HG02884 (cell line): Measurements from ENCODE around the gene POU3F2.
A peak's percentile ranks its signal among the peaks of the same experiment; 100 is the strongest.

Experiments used
- ATAC-seq: cut with Tn5 transposase; IDR thresholded peaks from one replicate; pipeline ENCODE4 v1.9.1; 2021; ENCODE audit warnings: mild to moderate bottlenecking, moderate library complexity; ENCODE audit not compliant: unreplicated experiment

The POU3F2 gene

DNA sequence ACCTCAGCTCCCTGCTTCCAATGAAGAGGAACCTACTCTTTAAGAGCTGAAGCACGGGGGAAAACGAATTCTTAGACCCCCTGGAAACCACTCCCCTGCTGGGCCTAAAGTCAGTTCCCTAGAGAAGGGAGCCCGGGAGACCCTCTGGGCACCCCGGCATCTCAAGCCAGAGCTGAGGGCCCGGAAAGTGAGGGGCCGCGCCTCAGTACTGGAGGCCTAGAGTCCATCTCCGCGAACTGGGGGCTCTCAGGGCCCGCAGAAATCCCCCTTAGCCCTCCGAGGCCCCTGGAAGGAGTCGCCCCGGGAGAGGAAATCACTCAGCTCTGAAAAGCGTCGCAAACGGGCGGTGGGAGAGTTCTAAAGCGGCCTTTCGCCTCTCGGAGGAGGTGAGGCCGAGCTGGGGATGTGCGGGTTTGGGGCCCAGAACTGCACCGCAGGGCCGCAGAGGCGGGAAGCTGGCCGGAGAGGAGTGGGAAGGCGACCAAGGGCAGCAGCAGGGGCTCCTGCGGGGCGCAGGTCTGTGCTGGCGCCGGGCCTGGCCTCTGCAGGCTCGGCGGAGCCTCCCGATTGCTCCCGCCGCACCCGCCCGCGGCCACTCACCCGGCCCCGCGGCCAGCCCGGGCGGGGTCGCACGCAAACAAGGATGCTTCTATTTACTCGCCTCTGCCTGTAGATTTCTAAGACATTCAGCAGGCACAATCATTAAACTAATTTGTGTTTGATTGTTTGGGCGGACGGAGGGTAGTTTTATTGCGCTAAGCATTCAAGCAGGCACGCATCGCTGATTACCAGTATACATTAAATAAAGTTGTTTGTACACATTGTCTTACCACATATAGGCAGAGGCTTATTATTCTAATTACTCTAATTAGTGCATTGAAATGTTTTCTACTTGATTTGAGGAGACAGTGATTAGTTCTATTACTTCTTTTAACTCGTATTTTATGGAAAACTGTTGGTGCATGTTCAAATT is 9.2 kb downstream of the POU3F2 start:
- ATAC-seq = no peak

DNA sequence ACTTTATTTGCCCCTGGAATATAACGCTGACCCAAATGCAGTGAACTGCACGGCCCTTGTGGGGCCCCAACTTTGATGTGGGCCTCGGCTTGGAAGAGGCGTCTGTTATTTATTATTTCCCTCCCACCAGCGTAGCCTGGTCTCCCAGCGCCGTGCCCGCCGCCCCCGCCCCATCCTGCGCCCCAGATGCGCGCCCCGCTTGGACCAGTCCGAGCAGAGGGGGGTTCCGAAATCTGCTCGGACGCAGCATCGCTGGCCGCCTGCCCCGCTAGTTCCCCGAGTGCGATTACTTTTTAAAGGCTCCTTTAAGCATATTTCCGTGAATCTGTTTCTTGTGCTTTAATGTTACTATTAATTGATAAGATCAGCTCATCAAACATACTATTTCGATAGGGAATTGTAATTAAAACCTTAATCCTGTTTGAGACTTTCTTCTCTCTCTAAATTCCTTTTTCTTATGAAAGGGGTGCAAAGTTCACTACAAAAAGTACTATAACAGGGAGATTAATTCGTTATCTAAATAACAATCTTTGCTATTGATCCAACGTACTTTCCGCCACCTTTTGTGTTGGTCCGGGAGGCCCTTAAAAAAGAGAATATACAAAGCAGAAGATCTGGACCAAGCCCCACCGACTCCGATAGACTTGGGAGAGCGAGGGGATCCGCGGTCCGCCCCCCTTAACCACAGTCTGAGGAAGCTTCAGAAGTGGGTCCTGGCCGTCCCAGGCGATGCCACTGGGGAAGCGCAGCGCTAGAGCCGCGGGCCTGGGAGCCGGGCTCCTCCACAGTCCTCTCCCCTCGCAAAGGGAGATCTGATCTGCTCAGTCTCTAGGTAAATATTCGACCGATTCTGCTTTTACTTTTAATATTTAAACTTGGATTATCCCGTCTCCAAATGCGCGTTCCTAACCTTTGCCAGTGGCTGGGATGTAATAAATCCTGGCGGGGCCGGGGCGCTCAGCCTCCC is 10.2 kb downstream of the POU3F2 start:
- ATAC-seq = no peak

DNA sequence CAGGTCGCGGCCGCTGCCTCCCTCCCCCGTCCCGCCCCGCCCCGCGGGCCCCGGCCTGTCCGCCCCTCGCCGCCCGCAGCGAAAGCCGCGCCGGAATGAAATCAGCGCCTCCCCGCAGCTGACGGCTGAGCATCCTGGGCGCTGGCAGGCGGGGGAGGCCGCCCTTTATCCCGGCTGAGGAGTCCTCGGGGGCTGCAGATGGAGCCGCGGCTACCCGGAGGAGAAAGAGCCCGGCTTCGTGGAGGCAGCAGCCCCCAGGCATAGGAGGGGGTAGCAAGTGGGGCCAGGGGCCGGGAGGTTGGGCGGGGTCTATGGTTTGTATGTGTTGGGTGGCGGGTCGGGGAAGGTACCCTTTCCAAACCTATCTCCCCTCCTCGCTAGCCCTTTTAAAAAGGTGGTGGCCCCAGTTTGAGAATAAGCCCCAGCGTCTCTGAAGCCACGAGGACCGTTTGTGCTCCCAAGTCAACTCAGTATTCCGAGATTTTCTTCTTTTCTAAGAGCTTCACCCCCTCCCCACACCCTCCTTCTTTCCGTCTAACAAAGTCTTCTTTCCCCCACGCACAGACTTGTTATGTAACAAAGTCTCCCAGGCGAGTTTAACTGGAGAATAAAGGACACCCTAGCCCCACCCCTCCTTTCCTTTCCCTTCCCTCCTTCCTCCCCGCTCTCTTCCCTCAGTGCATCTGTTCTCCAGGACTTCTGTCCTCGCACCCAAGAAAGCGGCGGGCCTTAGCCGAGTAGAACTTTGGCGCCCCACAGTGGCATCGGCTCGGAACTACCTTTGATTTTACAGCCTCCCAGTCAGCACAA is 11.0 kb downstream of the POU3F2 start:
- peak; percentile 69 for ATAC-seq

DNA sequence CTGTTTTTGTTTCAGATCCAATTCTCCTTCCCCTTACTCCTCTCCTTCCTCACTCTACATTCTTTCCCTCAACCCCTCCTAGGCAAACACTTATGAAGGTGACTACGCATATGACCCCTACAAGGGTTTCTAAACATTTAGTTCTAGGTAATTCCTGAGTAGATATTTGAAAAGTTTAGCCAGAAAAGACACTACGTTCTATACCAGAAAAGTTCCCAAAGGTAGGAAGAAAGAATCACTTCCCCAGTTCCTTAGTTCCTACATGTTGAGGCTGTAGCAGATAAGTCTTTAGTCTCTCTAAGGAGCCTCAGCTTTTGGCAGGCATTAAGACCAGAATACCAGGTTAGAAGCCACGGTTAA is 11.6 kb downstream of the POU3F2 start:
- ATAC-seq = no peak

GRCh38 chr6:98847416-98847778 is 13.0 kb downstream of the POU3F2 start:
- ATAC-seq = no peak

GRCh38 chr6:98847779-98848538 is 13.6 kb downstream of the POU3F2 start:
- no peak for ATAC-seq

DNA sequence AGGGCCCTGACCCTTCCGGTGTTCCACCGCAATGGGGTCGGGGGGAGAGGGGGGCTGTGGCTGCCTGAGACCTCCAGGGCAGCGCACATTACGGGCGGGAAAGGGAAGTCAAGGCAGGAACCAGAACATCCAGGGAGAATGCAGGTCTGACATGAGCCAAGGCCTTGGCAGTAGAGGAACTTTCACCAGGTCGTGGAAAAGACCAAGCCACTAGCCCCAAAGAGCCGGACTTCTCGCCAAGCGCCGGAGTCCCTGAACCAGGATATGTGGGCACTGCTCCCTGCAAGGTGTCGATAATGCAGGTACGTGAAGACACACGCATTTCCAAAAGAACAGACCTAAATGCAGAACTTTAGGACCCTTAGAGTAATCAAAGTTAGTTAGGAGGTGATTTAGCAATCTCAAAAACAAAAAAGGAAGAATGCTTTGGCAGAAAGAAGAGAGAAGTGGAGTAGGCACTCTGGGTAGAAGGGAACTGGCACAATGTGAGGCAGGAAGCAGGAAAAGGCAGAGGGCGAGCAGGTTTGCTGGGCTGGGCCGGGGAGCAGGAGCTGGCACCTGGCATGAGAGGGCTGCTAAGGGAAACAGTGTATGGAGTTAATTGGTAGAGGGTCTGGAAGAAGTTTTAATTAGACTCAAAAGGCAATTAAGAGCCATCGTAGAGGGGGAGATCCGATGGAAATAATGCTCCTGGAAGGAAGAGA is 14.3 kb downstream of the POU3F2 start:
- no peak for ATAC-seq

GRCh38 chr6:98864497-98864896 is 30.1 kb downstream of the POU3F2 start:
- ATAC-seq = no peak

DNA sequence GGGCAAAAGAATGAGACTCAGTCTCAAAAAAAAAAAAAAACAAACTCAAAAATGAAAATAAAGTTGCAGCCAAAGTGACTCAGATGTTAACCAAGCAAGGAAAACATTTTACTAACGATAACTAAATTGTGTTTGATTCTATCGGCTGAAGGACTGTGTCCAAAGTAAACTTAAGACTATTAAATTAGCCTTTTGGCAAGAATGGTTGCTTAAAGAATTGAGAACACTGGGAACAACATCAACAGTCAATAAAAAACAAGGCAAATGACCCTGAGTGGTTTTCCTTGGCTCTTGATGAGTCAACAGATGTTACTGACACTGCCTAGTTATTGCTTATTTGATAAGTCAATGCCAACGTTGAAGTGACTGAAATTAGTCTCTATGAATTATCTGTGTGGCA is 36.7 kb downstream of the POU3F2 start:
- no peak for ATAC-seq

DNA sequence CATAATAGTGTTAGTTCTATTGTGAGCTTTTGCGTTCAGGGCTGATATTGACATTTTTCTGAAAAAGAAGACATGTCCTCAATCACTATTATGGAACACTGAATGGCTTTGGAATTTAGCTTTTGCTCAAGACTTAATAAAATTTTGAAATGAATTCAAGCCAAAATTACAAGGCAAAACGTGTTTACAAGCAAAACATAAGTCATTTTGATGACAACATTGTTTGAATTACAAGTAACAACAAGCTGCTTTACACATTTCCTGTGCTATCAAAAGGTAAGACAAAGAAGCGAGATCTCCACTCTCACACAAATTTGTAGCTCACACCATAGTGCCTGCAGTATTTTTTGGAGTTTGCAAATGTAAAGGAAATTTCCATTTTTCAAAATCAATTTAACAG is 37.4 kb downstream of the POU3F2 start:
- no peak for ATAC-seq

- ATAC-seq = no peak
These were observed 41.0 kb downstream of the POU3F2 start for GRCh38 chr6:98875375-98875774.

DNA sequence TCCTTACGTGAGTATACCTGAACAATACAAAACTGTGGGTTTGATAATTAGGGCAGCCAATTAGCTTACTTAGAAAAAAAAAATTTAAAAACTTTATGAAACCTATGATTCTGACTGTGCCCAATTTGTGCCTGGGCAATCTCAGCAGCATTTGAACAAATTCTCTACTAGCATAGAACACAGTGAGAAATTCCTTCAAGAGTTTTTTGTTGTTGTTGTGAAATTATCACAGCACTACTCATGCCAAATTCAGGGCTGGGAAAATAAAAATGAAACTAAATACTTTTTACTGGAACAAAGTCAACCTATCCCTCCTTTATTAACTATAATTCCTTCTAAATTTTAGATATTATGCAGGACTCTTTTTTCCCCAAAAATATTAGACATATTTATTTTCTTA is 42.9 kb downstream of the POU3F2 start:
- no peak for ATAC-seq

GRCh38 chr6:98880486-98880885 is 46.1 kb downstream of the POU3F2 start:
- peak; percentile 76 for ATAC-seq

- no peak for ATAC-seq
These were observed 51.0 kb downstream of the POU3F2 start for GRCh38 chr6:98885330-98885729.

DNA sequence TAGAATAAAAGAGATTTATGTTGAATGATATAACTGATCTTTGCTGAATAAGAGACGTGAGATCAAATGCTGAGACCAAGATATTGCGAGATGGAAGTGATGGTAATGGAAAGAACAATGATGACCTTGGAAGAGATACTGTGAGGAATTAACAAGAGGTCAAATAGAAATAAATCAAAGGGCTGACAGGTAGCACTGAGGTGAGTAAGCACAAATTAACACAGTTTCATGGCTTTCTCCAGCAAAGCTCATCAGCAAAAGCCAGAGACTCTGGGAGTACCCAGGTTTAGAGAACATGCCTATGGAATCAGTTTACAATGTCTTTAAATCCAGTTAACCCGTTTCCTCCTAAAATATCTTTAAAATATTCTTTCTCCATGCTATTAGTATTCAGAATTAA is 53.3 kb downstream of the POU3F2 start:
- ATAC-seq = no peak
